Stimulated activated CD4-positive, alpha-beta T cell treated with anti-CD3 and anti-CD28 coated beads, Interleukin-12 subunit alpha, Interleukin-12 subunit beta, amount 100 ng/mL, for 4 hours (primary cell): Measurements from ENCODE around the gene MYPOP.
"Not testable (repeated sequence)": the region's sequence is repeated elsewhere in the genome, so short reads cannot be mapped to it uniquely, and the experiment has no call there.

Experiments
- DNase-seq: peaks from one replicate; pipeline ENCODE4 v3.0.0-alpha.2; 2020

The MYPOP gene

GRCh38 chr19:45905011-45905410, 2.6 kb upstream of the MYPOP start:
- DNase-seq = no peak

- peak; percentile 100 for DNase-seq
Observed at GRCh38 chr19:45902651-45903625, 525 bp upstream of the MYPOP start.

- peak; percentile 25 for DNase-seq
Observed at GRCh38 chr19:45901432-45901911, 941 bp downstream of the MYPOP start.

GRCh38 chr19:45900738-45901431, 1.5 kb downstream of the MYPOP start:
- no peak for DNase-seq

- DNase-seq = no peak
Observed at GRCh38 chr19:45899919-45900589, 2.4 kb downstream of the MYPOP start.

- no peak for DNase-seq
Observed at GRCh38 chr19:45899253-45899652, 3.2 kb downstream of the MYPOP start.

GRCh38 chr19:45897261-45897812, 5.1 kb downstream of the MYPOP start:
- no peak for DNase-seq

GRCh38 chr19:45895983-45896599, 6.3 kb downstream of the MYPOP start:
- not testable (repeated sequence) for DNase-seq

- no peak for DNase-seq
Observed at GRCh38 chr19:45895519-45895972, 6.9 kb downstream of the MYPOP start.

- no peak for DNase-seq
Observed at GRCh38 chr19:45890877-45891276, 11.5 kb downstream of the MYPOP start.

- no peak for DNase-seq
Observed at GRCh38 chr19:45889210-45889885, 13.1 kb downstream of the MYPOP start.

- no peak for DNase-seq
Observed at GRCh38 chr19:45887200-45887710, 15.2 kb downstream of the MYPOP start.

GRCh38 chr19:45886427-45887199, 15.8 kb downstream of the MYPOP start:
- DNase-seq = peak; percentile 81

GRCh38 chr19:45885556-45886426, 16.6 kb downstream of the MYPOP start, which contains the start of gene IRF2BP1:
TSS of gene IRF2BP1 (minus strand) at chr19:45886141. CDS start at chr19:45885774, 367 bp downstream.
- peak; percentile 78 for DNase-seq

- DNase-seq = no peak
Observed at GRCh38 chr19:45884682-45885555, 17.5 kb downstream of the MYPOP start.

GRCh38 chr19:45883881-45884681, 18.3 kb downstream of the MYPOP start:
- DNase-seq = no peak

GRCh38 chr19:45883586-45883880, 18.9 kb downstream of the MYPOP start:
- DNase-seq = no peak
